Measurements from ENCODE around the gene LGR5. TPM values are rescaled to one million over a fixed set of nuclear protein-coding genes. Genes with fewer than 3 reads are reported as not detected.

The LGR5 gene
- total and polyA plus RNA-seq, 10 of the 15 experiments (the other 5 are each of a cell fraction or from before 2014, with no cell fraction given): 2.1 TPM; not detected in 9

GRCh38 chr12:71610031-71610795, 170.6 kb downstream of the LGR5 start (continued):
- TF ChIP-seq CHD1 (IDR thresholded peaks at IDR 0.05; ENCODE audit: low read depth, low read length) (no peak), RFX5 (IDR thresholded peaks at IDR 0.05; ENCODE audit: low read depth, low read length) (no peak), SMAD5 (IDR thresholded peaks at IDR 0.05; ENCODE audit: low read depth) (no peak), IRF3 (IDR thresholded peaks at IDR 0.05) (no peak), CREM (IDR thresholded peaks at IDR 0.05; ENCODE audit: low read depth) (no peak), CHD2 (IDR thresholded peaks at IDR 0.05; ENCODE audit: borderline replicate concordance, low read depth, low read length) (no peak)

GRCh38 chr12:71621938-71622337, 182.3 kb downstream of the LGR5 start:
- POLR2A ChIA-PET: no interaction called here
- no peak for FAIRE-seq
- TF ChIP-seq NRF1 (conservative IDR thresholded peaks at IDR 0.05; ENCODE audit: low read depth, low read length) (no peak), TARDBP (IDR thresholded peaks at IDR 0.05; ENCODE audit: borderline replicate concordance) (no peak), EGR1 (IDR thresholded peaks at IDR 0.05; ENCODE audit: borderline replicate concordance in 1 of 2, low read depth in 2 of 2, low read length in 2 of 2) (no peak), SPI1 (IDR thresholded peaks at IDR 0.05; ENCODE audit: borderline replicate concordance, insufficient read depth, low read depth, low read length) (no peak), IRF5 (IDR thresholded peaks at IDR 0.05; ENCODE audit: borderline replicate concordance) (no peak), ESRRA (IDR thresholded peaks at IDR 0.05; ENCODE audit: low read length) (no peak), NR2C1 (IDR thresholded peaks at IDR 0.05) (no peak), IKZF2 (IDR thresholded peaks at IDR 0.05) (no peak), HSF1 (IDR thresholded peaks at IDR 0.05; ENCODE audit: low read depth, low read length) (no peak), NR2C2 (IDR thresholded peaks at IDR 0.05; ENCODE audit: borderline replicate concordance, control insufficient read depth, insufficient read length, low read depth) (no peak), MYB (IDR thresholded peaks at IDR 0.05; ENCODE audit: borderline replicate concordance, low read depth, low read length) (no peak), ATF3 (IDR thresholded peaks at IDR 0.05; ENCODE audit: borderline replicate concordance, extremely low read depth, low read depth, low read length) (no peak)

More at GRCh38 chr12:71621938-71622337, 182.3 kb downstream of the LGR5 start:
- in situ Hi-C loops (cut with MboI): no loop called here
- H3K27me3 ChIP-seq (replicated peaks in 1 of 2; ENCODE audit: control insufficient read depth in 2 of 2, insufficient read depth in 2 of 2, low read length in 1 of 2): no peaks in the 10 kb centered on the region
- TSS peak; percentile 5 for BruUV-seq (replicated peaks)
- RAD21 ChIA-PET (ENCODE audit: unreplicated experiment): interaction anchor here (0.9 kb wide), 1 partner anchor 125 kb away, joined by 4 read pairs; no protein-coding TSS in a partner anchor
- intact Hi-C loops (cut with micrococcal nuclease; ENCODE audit: unreplicated experiment): no loop called here
- no peak overlapping the region for H3K4me3 ChIP-seq
- WGBS (ENCODE audit: insufficient coverage, insufficient replicate concordance, low lambda C conversion rate, missing lambda C conversion rate): 100% methylated on average over 1 of the region's 1 CpG
- DNase-seq (ENCODE audit: low read depth, low spot score) (no peak), ATAC-seq (no peak)
- peaks cover 5 to 45% of the 10 kb centered on the region in 2 experiments for H3K36me3 ChIP-seq (ENCODE audit: control insufficient read depth in 2 of 2, insufficient read depth in 2 of 2, low read length in 1 of 2)
- H3K79me2 ChIP-seq (ENCODE audit: control insufficient read depth, insufficient read depth, low read length): no peaks in the 10 kb centered on the region
- no peak overlapping the region for H3K27ac ChIP-seq (ENCODE audit: control insufficient read depth, insufficient read depth)
- no peaks in the 10 kb centered on the region for H4K20me1 ChIP-seq (ENCODE audit: control insufficient read depth, insufficient read depth)
- H2AFZ ChIP-seq (ENCODE audit: control insufficient read depth, low read depth, low read length): no peak overlapping the region
- H3K9me3 ChIP-seq (replicated peaks; ENCODE audit: control insufficient read depth, insufficient read depth, low read length): no peaks in the 10 kb centered on the region
- CTCF ChIA-PET: interaction anchor here (0.8 to 2.5 kb wide), 4 partner anchors 10 to 24 kb away, joined by 4 to 13 read pairs (median 4); no protein-coding TSS in a partner anchor
- H3K9ac ChIP-seq (ENCODE audit: control insufficient read depth, insufficient read depth, low read length): no peak overlapping the region
- H3K4me2 ChIP-seq (ENCODE audit: control insufficient read depth, insufficient read depth): no peak overlapping the region
- H3K4me1 ChIP-seq (ENCODE audit: control insufficient read depth, insufficient read depth, low read length): no peaks in the 10 kb centered on the region
- SMC1A ChIA-PET (ENCODE audit: uncharacterized antibody, unreplicated experiment): interaction anchor here (0.6 to 1.0 kb wide), 2 partner anchors 41 to 153 kb away, joined by 3 to 4 read pairs; partner anchors contain the start of gene ZFC3H1

Measured in GM12878 (cell line).